Pancreas (tissue), 10 donors: ENCODE measurements around the gene R3HDM1. TPM values are rescaled to one million over a fixed set of nuclear protein-coding genes. Genes with fewer than 3 reads are reported as not detected.

ENCODE experiments used
- ATAC-seq, 4 donors: fragments of 200-7000 bp; cut with Tn5 transposase; one replicate each; pipeline versions ENCODE4 v1.8.0 to v1.9.1; 2020; ENCODE audit warnings: mild to moderate bottlenecking in 4 of 4, moderate library complexity in 4 of 4
- DNase-seq, 6 donors: peaks; one replicate each; pipeline ENCODE4 v3.0.0-alpha.2; 2020
- FAIRE-seq: peaks from 2 replicates; lab custom pipeline; 2012; peaks lifted over from hg19 to GRCh38; lab: Jason Lieb, UNC
- H3K27ac ChIP-seq, 4 donors: fragments of 200-600 bp; sonication (generic); 1 replicate in 3 of 4; 2 replicates in 1 of 4; pipeline versions ENCODE4 v1.5.0 to v1.8.0; 2020
- H3K27me3 ChIP-seq, 4 donors: fragments of 200-600 bp; one replicate each; pipeline ENCODE4 v1.8.0; 2021
- H3K36me3 ChIP-seq, 3 donors: fragments of 200-600 bp; sonication (generic) in 1 of 3; one replicate each; pipeline versions ENCODE4 v1.5.0 to v1.8.0; 2020 to 2021
- H3K4me1 ChIP-seq, 3 donors: fragments of 200-600 bp; one replicate each; pipeline ENCODE4 v1.8.0; 2021
- H3K4me3 ChIP-seq, 4 donors: fragments of 200-600 bp; sonication (generic) in 2 of 4; one replicate each; pipeline versions ENCODE4 v1.5.0 to v1.8.0; 2020 to 2021
- H3K9me3 ChIP-seq, 4 donors: fragments of 200-600 bp; one replicate each; pipeline ENCODE4 v1.8.0; 2021
- WGBS, 2 donors: extraction: QIAGEN DNeasy Blood & Tissue Kit; methylation state at CpG; one replicate each; pipeline ENCODE4 v1.1.7; 2013; 5-methylcytosine and 5-hydroxymethylcytosine counted together
- intact Hi-C, 3 donors: fragments of 100-400 bp; cut with DNase I; formaldehyde crosslinking; loops; one replicate each; pipeline versions ENCODE4 v1.11.1 to v1.14.2; 2022
- microRNA-seq, 2 donors: library from miRNA; unstranded; fragments of <30 nt; microRNA quantifications; one replicate each; pipeline versions ENCODE4 to v1.1.0, GENCODE V29; 2019 to 2020
- polyA plus RNA-seq, 2 donors: library from polyadenylated mRNA; stranded (reverse); fragments of 200-250 nt; gene quantifications; one replicate each; pipeline ENCODE4 v1.2.3, GENCODE V29; 2013
- total RNA-seq, 6 donors: library from RNA; stranded (reverse); fragmentation: NEBNext Ultra II Directional in 4 of 6; extraction: Animal tissue kit (Norgen Biotek cat#: 25700) in 4 of 6; gene quantifications; one replicate each; pipeline versions ENCODE4 v1.2.1 to v1.2.4, GENCODE V29; 2021 to 2023
- TF ChIP-seq, protein P1 (sequence below), 4 donors: fragments of 200-600 bp; sonication (generic) in 3 of 4; IDR thresholded peaks; one replicate each; pipeline versions ENCODE4 v1.5.0 to v1.8.0; 2021; ENCODE audit warnings: antibody characterized with exemption in 4 of 4
- donor health status: healthy with polysubstance abuse.
- donor health status: DM: no; HTN: no; CAD: no; lungs with moderate emphysema.
- donor health status: DM: no; HTN: no; CAD: no.
- donor health status: control.
- donor health status: control.
- donor health status: Bipolar disorder and iron deficiency.
- donor health status: DM: yes; HTN: yes; CAD: no.
- donor health status: DM: no; HTN: no; CAD: no.
- donor health status: DM: no; HTN: no; CAD: no.
- donor health status: DM: yes; HTN: yes; CAD: no.

The R3HDM1 gene
- total and polyA plus RNA-seq, 8 donors, result 6.8 to 16.0 (median 10.9) TPM

GRCh38 chr2:135762530-135762929 is 231.2 kb downstream of the R3HDM1 start:
- Histone ChIP-seq H3K4me1 (no peaks in the 10 kb centered on the region), H3K36me3 (peaks cover 0 to 72% (median 18%) of the 10 kb centered on the region in 3 donors), H3K27ac (no peak overlapping the region), H3K27me3 (no peaks in the 10 kb centered on the region), H3K4me3 (no peak overlapping the region), H3K9me3 (no peaks in the 10 kb centered on the region)
- ATAC-seq, result no peak
- no peak for FAIRE-seq
- DNase-seq, result no peak
- TF ChIP-seq, protein P1, sequence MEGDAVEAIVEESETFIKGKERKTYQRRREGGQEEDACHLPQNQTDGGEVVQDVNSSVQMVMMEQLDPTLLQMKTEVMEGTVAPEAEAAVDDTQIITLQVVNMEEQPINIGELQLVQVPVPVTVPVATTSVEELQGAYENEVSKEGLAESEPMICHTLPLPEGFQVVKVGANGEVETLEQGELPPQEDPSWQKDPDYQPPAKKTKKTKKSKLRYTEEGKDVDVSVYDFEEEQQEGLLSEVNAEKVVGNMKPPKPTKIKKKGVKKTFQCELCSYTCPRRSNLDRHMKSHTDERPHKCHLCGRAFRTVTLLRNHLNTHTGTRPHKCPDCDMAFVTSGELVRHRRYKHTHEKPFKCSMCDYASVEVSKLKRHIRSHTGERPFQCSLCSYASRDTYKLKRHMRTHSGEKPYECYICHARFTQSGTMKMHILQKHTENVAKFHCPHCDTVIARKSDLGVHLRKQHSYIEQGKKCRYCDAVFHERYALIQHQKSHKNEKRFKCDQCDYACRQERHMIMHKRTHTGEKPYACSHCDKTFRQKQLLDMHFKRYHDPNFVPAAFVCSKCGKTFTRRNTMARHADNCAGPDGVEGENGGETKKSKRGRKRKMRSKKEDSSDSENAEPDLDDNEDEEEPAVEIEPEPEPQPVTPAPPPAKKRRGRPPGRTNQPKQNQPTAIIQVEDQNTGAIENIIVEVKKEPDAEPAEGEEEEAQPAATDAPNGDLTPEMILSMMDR (IDR thresholded peaks at IDR 0.05), result no peak
- intact Hi-C loops, result no loop called here
- WGBS, 2 donors, result 96 to 97% methylated on average over 1 of the region's 1 CpG

DNA sequence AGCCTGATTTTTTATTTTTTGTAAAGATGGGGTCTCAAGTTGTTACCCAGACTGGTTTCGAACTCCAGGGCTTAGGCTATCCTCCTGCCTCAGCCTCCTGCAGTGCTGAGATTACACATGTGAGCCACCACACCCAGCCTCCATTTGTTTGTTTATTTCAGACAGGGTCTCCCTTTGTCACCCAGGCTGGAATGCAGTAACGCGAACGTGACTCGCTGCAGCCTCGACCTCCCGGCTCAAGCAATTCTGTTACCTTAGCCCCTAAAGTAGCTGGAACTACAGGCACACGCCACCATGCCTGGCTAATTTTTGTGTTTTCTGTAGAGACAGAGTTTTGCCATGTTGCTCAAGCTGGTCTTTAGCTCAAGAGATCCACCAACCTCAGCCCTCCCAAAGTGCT is 237.6 kb downstream of the R3HDM1 start:
- Histone ChIP-seq H3K4me1 (peaks cover 0 to 4% (median 0%) of the 10 kb centered on the region in 3 donors), H3K9me3 (no peaks in the 10 kb centered on the region), H3K4me3 (no peak overlapping the region), H3K27me3 (no peaks in the 10 kb centered on the region), H3K27ac (no peak overlapping the region), H3K36me3 (peaks cover 4 to 78% (median 37%) of the 10 kb centered on the region in 3 donors)
- DNase-seq, result no peak
- intact Hi-C loops, result no loop called here
- 93 to 95% methylated on average over 8 of the region's 8 CpGs for WGBS, 2 donors
- TF ChIP-seq, protein P1 (IDR thresholded peaks at IDR 0.05), result no peak
- no peak for FAIRE-seq
- ATAC-seq, result no peak

DNA sequence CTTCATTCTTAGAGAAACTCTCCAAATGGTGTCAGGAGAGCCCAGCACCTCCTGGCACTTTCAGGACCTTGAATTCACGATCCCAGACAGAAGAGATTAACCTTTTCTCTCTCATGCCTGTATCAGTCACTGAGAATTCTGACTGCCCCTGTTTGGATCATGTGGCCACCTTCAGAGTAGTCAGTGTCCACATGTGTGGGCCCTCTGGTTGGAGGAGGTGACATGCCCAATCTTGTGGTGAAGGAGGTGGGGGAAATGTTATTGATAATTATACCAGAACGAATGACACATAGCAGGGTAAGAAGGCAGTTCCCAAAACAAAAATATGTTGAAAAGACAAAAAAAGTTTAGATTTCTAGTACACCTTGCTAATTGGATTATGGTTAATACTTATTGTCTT is 242.0 kb downstream of the R3HDM1 start:
- ATAC-seq (no peak), DNase-seq (no peak), FAIRE-seq (no peak)
- H3K27ac ChIP-seq, result no peak overlapping the region
- H3K4me1 ChIP-seq, result peaks cover 0 to 4% (median 0%) of the 10 kb centered on the region in 3 donors
- H3K9me3 ChIP-seq, result no peaks in the 10 kb centered on the region
- peaks cover 4 to 87% (median 39%) of the 10 kb centered on the region in 3 donors for H3K36me3 ChIP-seq
- H3K27me3 ChIP-seq, result no peaks in the 10 kb centered on the region
- TF ChIP-seq, protein P1 (IDR thresholded peaks at IDR 0.05), result no peak
- 79 to 87% methylated on average over 2 of the region's 2 CpGs for WGBS, 2 donors
- H3K4me3 ChIP-seq, result no peak overlapping the region
- intact Hi-C loops, result no loop called here

DNA sequence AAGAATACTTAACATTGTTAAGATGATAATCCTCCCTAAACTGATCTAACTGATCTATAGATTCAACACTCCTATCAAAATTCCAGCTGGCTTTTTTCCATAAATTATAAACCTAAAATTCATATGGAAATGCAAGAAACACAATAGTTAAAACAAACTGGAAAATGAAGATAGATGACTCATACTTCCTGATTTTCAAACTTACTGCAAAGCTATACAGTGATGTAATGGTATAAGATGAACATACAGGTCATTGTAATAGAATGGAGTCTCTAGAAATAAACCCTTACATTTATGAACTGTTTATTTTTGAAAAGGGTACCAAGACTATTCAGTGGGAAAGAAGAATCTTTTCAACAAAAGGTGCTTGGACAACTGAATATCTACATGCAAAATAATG is 242.6 kb downstream of the R3HDM1 start:
- H3K9me3 ChIP-seq, result no peaks in the 10 kb centered on the region
- no peak for FAIRE-seq
- intact Hi-C loops, result no loop called here
- H3K27me3 ChIP-seq, result no peaks in the 10 kb centered on the region
- no peak overlapping the region for H3K27ac ChIP-seq
- no peak for ATAC-seq
- peaks cover 0 to 4% (median 0%) of the 10 kb centered on the region in 3 donors for H3K4me1 ChIP-seq
- TF ChIP-seq, protein P1 (IDR thresholded peaks at IDR 0.05), result no peak
- H3K4me3 ChIP-seq, result no peak overlapping the region
- peaks cover 4 to 87% (median 43%) of the 10 kb centered on the region in 3 donors for H3K36me3 ChIP-seq
- no peak for DNase-seq

Small RNAs within 50 kb of the gene (microRNA-seq; reads per million reads assigned to microRNA genes)
- gene MIR128-1, result 41.2 to 64.1 reads per million in 2 donors

Other genes starting within 250 kb of the R3HDM1 start
- 1 to 10 TPM; 2.2 to 6.1 (median 4.9) TPM for gene ZRANB3, start 266 bp upstream of the R3HDM1 start, total RNA-seq
- 1 to 10 TPM in 1 of 2 donors, under 1 TPM in 1; 0.91 to 1.2 TPM for gene ZRANB3, start 266 bp upstream of the R3HDM1 start, polyA plus RNA-seq
- 10 to 100 TPM; 65.0 to 80.2 (median 68.9) TPM for gene UBXN4, start 210.4 kb downstream of the R3HDM1 start, total RNA-seq
- 10 to 100 TPM; 33.6 to 66.2 TPM for gene UBXN4, start 210.4 kb downstream of the R3HDM1 start, polyA plus RNA-seq